GM04503 (cell line): Measurements from ENCODE around the gene JAM3.
"Not testable (repeated sequence)": the region's sequence is repeated elsewhere in the genome, so short reads cannot be mapped to it uniquely, and the experiment has no call there.

Experiments
- DNase-seq: peaks from one replicate; pipeline ENCODE4 v3.0.0-alpha.2; 2012; ENCODE audit warnings: low read depth

Gene JAM3

DNA sequence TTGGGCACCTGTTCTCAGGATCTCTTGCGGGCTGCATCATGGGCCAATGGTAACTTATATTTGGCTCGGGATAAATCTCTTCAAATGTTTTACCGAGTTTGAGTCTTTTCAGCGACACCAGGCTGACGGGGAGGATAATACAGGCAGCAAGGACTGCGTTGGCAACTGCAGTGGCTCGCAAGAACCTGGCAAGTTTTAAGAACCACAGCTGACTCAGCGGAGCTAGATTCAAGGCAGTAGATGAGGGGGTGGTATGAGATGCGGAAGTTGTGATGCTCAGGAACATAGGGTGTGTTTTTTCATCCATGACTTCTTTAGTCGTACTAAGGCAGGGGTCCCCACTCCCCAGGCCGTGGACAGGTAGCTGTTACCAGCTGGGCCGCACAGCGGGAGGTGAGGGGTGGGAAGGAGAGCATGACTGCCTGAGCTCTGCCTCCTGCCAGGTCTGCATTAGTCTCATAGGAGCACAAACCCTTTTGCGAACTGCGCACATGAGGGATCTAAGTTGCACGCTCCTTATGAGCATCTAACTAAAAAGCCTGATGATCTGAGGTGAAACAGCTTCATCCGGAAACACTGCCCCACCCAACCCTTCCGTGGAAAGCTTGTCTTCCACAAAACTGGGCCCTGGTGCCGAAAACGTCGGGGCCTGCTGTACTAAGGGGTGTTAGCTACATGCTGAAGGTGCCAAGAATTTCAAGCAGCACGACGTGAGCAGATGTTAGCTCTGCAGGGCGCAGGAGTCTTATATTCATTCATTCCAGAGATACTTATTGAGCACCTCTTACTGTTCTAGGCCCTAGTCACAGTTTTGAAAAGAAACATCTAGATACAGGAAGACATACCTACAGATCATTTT, 6.4 kb upstream of the JAM3 start:
- no peak for DNase-seq

GRCh38 chr11:134063124-134063495, 5.8 kb upstream of the JAM3 start:
- DNase-seq, result no peak

DNA sequence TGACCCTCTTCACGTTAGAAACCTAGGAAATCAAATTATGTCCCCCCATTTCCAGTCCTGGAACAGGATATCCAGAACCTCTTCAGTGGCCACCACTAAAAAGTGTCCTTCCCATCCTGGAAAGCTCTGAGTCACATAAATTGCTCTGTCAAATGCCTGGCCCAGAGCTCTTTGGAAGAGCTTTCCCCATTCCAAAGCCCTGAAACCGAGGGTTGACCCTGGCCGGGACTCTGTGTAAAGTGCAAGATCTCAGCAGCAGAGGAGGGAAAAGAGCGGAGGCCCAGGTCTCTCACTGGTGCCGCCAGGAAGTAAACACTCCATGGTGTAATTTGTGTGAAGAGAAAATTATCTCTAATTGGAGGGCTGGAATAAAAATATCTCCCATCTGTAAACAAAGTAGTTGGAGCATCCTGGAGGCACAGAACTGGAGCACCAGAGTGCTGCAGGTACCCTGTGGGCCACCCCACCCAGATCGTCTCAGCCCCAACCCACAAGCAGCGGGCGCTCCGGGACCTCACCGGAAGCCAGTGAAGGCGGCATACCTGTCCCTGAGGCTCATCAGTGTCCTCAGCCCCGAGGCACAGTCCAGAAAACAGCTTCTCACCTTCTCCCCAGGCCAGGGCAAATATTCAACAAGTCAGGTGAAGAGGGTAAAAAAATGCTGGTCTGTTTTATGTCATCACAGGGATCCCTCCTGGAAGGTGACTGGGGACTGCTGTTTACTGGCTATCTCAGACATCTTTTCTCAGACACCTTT, 4.7 kb upstream of the JAM3 start:
- DNase-seq, result no peak

- DNase-seq, result no peak
These were observed 3.5 kb upstream of the JAM3 start for GRCh38 chr11:134065381-134065780.

DNA sequence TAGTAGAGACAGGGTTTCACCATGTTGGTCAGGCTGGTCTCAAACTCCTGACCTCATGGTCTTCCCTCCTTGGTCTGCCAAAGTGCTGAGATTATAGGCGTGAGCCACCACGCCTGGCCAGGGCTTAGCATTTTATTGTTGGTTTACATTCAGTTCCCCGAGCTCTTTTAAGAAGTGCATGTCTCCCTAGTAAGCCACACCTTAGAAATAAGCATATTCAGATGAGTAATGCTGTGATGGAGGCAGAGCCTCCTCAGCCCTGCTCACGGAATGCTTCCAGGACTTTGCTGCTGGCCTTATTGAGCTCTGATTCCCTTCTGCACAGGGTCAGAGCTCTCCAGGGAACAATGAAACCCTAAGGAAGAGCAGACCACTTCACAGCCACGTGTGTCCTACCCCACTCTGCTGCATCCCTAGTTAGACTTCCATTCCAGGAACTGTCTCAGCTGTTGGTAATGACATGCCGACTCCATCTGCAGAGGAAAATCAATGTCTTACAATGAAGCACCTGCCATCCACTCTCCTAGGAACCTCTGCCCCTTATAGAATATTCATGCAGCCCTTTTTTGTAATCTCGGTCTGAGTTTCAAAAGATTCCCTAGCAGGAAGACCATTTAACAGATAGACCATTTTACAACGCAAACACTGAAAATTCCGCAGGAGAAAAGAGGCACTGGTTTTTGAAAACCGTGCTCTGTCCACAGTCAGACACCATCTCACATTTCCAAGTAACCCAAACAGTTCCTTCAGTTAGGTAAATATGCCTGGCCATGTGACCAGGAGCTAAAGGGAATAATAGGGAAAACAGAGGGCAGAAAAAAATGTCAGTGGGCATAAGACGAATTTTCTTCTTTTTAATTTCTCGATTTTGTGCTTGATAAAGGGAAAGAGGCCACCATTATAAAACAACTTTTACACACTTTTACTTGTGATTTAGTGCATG, 1.7 kb upstream of the JAM3 start:
- no peak for DNase-seq

DNA sequence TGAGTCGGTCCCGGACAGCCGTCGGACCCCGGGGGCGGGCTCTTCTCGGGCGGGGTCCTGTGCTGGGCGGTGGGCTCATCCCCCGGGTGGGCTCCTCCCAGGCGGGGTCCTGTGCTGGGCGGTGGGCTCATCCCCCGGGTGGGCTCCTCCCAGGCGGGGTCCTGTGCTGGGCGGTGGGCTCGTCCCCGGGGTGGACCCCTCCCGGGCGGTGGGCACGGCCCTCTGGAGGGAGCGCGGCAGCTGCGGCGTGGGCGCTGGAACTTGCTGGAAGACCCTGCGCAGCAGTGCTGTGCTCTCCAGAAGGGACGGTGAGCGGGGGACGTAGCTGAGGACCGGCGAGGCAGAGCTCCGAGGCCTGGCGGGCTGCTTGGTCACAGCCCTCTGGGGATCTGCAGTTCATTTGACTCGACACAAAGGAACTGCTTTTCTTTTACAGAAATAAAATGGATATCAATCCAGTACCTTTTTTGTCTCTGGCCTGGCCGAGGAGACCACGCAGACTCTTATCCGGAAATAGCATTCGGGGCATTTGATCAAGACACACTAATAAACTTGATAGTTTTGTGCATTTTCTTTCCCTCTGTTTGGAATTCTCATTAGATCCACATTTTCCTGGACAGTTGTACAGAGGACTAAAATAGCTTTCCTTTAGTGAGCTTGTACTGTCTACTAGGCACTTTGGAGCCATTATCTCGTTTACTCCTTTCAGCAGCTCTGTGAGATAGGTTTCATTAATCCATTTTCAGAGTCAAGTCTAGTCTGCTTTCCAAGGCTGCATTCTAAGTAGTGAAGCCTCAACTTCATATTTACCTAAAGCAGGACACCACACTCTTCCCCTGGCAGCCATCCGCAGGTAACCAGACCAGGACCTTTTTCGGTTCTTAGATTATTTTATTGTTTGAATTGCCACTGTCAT, 812 bp downstream of the JAM3 start:
- no peak for DNase-seq

DNA sequence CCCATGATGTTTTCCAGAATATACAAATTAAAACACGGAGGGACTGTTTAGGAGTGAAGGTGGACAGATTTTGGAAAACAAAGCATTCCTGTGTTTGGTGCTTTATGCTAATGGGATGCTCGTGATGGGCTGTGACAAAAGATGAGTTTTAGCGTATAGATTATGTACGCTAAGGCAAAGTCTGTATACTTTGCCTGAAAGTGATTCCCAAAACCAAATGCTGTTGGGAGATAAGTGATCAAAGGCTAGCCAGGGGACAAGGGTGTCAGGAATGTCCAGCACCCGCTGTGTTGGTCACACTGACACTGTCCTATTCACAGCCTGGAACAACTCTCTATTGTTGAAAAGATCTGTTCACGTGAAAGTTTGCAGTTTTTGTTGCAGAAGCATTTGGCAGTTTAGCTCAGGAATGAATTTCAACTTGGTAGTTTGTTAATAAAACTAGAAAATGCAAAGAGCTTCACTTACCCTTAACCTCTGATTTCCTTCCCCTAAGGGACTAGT, 1.5 kb downstream of the JAM3 start:
- no peak for DNase-seq

DNA sequence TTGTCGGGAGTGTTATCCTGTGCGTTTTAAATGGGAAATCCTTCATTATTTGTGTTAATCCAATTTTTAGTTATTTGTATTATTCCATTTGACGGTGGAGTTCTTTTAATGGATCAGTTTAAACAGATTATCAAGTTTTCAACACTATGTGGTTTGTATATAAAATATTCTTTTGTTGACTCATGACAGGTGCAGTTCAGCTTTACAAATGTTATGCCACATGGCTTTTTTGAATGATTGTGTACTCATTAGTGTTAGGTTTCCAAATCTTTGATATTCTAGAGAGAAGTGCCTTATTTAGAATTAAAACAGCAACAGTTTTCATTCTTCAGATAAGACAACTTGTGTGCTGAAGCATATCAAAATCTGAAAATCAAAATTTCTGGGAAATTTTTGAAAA, 2.4 kb downstream of the JAM3 start:
- DNase-seq, result no peak

DNA sequence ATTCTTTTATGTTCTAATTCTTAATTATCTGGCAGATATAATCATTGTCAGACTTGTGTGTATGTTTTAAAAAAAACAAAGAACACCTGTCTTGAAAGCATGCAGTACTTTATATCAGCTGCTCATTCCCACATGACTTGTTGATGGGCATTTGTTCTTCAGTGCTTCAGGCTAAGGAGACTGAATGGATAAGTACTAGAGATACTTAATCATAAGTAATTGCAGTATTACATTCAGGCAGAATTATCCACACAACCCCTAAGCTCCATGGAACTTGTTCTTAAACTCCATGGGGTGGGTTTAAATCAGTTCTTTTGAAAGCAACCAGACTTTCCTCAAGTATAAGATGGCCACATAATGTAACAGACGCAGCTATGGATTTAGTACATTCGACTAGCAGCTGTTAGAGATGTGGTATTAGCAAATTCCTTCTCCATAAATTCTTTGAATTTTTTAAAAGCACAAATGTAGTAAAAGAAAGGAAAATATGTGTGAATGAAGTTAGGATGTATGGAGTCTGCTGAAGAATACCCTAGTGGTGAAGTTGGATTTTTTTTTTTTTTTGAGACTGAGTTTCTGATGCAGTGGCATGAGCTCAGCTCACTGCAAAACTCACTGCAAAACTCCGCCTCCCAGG, 3.0 kb downstream of the JAM3 start:
- no peak for DNase-seq

- DNase-seq, result no peak
These were observed 4.0 kb downstream of the JAM3 start for GRCh38 chr11:134072844-134073243.

DNA sequence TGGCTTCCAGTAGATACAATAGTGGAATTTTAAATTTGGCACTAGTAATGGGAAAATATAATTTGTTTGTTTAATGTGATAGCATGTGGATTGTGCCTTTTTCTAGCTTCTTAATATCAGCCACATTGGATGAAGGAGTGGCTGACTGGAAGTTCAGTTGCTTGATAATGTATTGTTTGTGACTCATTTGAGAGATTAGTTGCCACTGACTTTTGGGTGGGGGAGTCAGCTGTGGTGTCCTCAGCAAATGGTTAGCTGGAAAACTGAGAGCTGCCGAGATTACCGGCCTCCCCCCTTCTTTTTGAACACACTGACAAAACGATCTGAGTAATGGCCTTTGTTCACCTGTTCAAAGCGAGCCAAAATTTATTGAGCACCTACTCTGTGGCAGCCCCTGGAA, 5.5 kb downstream of the JAM3 start:
- DNase-seq, result no peak

- no peak for DNase-seq
These were observed 5.9 kb downstream of the JAM3 start for GRCh38 chr11:134074766-134075165.

GRCh38 chr11:134079317-134079716, 10.4 kb downstream of the JAM3 start:
- DNase-seq, result no peak

DNA sequence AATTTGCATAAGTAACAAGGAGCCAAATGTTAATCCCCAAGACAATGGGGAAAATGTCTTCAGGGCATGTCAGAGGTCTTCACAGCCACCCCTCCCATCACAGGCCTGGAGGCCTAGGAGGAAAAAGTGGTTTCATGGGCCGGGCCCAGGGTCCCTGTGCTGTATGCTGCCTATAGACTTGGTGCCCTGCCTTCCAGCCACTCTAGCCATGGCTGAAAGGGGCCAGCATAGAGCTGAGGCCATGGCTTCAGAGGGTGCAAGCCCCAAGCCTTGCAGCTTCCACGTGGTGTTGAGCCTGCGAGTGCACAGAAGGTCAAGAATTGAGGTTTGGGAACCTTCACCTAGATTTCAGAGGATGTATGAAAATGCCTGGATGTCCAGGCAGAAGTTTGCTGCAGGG, 12.4 kb downstream of the JAM3 start:
- DNase-seq, result not testable (repeated sequence)

- DNase-seq, result no peak
These were observed 14.1 kb downstream of the JAM3 start for GRCh38 chr11:134082990-134083389.

GRCh38 chr11:134086376-134086775, 17.5 kb downstream of the JAM3 start:
- DNase-seq, result no peak

DNA sequence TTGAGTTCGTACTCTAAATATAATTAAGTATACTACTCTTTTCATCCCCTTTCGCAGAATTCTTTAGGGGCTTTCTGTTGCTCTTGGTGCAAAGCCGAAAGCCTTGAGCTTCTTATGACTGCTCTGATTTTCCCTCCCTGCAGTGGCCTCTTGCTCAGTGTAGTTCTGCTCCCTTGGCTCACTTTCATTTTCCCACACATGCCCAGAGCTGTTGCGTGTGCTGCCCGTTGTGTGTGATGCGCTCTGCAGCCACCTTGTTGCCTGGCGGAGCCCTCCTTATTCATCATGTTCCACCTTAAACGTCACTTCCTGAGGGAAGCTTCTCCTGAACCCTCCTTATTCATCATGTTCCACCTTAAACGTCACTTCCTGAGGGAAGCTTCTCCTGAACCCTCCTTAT, 23.1 kb downstream of the JAM3 start:
- not testable (repeated sequence) for DNase-seq

DNA sequence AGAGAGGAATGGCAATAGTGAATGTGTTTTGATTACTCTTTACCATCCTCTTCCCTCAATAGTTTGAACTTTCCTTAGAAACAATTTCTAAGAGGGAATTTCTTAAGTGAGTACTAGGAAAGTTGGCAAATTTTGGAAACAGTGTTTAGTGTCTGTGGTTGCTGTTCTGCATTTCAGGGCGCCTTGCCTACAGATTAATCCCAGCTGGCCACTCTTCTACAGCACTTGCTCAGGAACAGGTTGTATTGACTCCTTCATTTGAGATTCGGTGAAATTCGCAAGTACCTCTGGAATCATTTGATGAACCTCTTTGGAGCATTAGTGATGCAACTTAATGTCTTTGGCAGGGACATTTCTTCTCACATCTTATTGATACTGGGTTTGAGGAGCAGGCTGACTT, 28.3 kb downstream of the JAM3 start:
- DNase-seq, result no peak

DNA sequence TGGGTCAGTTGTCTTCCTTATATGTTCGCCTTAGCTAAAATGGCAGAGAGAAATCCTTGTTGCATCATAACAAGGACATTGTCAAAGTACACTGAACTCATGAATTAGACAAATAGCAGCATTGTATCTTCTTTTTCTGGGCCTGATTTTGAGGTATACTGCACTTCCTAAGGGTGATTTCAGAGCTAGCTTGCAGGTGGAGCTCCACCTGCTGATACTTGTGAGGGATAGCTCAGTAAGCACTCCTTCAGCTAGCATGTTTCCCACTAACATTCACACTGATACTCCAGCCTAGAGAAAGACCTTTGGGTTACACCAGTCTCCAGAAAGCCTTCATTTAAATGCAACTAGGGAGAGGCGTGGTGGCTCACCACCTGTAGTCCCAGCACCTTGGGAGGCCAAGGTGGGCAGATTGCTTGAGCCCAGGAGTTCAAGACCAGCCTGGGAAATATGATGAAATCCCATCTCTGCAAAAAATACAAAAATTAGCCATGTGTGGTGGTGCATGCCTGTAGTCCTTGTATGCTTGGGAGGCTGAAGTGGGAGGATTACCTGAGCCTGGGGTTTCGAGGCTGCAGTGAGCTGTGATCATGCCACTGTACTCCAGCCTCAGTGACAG, 29.8 kb downstream of the JAM3 start:
- no peak for DNase-seq

GRCh38 chr11:134100171-134100570, 31.3 kb downstream of the JAM3 start:
- DNase-seq, result no peak
